IPS-NIHi7 (cell line): ENCODE measurements around the gene TIMM10B.

ENCODE experiments used
- DNase-seq: peaks from one replicate; pipeline ENCODE4 v3.0.0; 2012; ENCODE audit warnings: mixed read lengths; ENCODE audit errors: extremely low spot score

The TIMM10B gene, protein sequence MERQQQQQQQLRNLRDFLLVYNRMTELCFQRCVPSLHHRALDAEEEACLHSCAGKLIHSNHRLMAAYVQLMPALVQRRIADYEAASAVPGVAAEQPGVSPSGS

DNA sequence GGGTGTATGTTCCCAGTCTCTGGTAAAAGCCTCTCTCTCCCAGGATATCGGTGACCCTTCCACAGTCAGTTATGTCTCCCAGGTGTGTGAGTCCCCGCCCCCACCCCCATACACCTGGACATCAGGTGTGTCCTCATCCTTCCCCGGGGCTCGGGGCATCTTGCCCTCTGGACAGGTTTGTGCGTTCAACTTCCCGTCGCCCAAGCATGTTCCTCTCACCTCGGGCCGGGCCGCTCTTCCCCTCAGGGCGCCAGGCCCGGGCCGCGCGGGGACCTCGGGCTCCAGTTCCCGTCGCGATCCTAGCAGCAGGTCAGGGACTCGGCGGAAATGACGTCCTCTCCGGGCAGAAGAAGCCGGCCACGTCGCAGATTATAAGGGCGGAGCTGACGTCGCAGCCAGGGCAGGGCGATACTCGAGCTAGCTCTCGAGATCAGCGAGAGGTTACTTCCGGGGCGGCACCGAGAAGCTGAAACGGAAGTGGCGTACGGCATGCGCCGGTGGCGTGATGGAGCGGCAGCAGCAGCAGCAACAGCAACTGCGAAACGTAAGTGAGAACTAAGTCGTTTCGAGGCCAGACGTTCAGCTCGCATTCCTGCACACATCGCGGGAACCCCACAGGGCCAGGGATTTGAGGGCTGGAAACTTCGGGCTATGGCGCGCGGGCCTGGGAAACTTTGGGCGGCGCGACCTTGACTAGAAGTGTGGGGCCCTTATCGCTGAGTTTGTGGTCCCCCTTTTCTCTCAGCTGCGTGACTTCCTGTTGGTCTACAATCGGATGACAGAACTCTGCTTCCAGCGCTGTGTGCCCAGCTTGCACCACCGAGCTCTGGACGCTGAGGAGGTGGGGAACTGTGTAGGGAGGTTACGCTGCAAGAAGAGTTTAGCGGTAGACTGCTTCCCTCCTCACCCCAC, at the start of gene TIMM10B, which contains the start of gene ARFIP2:
TIMM10B (plus strand) TSS at position 490 of the 912 bp plus-strand sequence; CDS start at position 506, 16 bp downstream.
ARFIP2 (minus strand) TSS at position 320 of the 912 bp plus-strand sequence. CDS start 910 bp downstream, outside the sequence.
- DNase-seq, result peak; percentile 99

DNA sequence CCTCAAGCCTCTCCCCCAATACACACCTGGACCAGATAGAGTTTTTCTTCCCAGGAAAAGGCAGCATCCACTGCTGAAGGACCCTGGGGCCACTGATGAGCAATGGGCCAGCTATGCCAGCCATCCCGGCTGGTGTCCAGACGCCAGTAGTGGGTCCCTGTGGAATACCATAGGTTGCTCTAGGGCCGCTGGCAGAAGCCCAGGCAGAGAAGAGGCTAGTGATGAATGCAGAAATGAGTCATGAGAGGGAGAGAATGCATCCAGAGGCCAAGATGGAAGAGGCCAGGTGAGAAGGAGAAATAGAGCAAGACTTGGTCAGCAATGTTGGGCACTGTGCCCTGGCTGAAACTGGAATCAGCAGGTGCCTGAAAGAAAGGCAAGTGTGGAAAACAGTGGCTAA, 49.4 kb upstream of the TIMM10B start:
- no peak for DNase-seq

DNA sequence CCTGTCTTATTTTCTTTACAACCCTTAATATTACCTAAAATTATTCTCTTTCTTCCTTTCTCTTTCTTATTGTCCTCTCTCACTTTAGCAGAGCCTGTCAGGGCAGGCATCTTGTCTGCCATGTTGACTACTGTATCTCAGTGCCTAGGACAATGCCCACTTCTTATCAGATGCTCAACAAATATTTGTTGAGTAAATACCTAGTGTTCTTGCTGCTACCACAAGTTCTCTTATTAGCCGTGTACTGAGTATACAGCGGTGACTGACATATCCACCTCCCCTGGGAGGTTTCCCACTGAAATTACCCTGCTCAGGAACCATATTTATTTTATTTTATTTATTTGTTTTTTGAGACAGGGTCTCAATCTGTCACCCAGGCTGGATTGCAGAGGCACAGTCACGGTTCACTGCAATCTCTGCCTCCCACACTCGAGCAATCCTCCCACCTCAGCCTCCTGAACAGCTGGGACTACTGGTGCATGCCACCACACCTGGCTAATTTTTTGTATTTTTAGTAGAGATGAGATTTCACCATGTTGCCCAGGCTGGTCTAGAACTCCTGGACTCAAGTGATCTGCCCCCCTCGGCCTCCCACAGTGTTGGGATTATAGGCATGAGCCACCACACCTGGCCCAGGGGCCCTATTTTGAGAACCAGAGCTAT, 47.2 kb upstream of the TIMM10B start:
- no peak for DNase-seq

DNA sequence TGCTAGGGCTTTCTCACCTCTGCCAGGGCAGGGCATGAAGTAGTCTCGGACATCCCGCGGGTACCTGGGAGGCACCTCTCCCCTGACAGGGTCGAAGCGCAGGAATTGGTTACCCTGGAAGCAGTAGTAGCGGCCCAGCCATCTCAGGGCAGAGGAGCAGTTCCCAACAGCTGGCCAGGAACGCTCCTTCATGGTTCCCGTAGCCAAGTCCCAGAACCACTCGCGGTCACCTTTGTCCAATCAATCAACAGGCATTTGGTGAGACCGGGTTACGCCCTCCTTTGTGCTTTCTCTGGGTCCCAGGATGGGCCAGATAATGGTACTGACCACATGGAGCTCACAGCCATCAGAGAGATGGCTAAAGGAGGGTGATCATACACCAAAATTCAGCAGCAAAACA, 43.9 kb upstream of the TIMM10B start:
- no peak for DNase-seq

DNA sequence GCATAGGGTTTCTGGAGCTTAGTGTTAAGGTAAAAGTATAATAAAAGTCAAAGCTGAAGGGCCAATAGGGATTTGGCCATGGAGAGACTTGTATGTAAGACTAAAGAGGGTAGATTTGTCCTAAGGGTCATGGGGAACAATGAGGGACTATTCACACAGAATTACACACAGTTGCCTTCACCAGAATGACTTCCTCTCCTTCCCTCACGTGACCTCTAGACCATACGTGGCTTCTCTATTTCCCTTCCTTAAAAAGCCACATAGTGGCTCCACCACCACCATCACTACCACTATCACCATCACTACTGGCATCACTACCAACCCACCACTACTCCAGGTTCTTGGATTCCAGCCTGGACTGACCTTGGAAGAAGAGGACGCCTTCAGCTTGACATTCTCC, 43.3 kb upstream of the TIMM10B start:
- DNase-seq, result no peak

DNA sequence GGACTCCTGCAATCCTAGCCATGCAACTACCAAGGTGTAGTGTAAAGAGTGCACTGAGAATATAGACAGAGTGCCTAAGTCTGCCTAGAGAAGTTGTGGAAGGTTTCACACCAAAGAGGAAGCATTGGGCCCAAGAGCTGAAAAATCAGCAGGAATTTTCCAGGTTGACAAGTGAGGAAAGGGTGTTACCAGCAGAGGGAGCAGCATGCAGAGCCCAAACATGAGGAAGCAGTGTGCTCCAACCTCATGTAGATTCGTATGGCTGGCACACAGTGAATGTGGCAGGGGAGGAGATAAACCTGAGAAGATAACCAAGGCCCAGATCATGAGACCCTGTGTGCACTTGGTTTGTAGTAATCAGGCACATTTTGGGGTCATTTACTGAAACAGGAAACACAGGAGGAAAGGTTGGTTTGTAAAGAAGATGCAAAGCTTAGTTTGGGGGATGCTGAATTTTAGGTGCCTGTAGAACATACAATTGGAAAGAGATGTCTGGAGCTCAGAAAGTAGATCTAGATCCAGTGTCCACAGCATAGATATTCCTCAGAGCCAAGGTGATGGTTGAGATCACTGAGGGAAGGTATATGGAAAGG, 42.2 kb upstream of the TIMM10B start:
- peak; percentile 84 for DNase-seq

DNA sequence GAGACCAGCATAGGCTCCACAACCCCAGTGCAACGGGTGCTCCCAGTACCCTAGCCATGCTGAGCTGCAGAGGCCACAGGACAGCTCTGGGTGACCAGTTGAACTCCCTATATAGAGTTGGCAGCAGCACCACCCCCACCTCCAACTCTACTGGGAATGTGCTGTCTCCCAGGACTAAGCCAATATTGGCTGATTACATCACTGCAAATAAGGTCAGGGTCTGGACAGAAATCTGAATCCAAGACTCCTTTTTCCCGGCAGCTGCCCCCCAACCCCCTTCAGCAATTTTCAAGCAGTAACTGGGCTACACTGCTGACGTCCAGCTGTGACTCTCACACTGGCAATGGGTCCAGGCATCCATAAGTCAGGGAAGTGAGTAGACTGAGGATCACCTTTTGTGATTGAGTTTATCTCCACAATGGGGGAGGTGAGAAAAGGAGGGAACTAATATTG, 40.4 kb upstream of the TIMM10B start, which contains the start of gene HPX:
HPX (minus strand) TSS at position 82 of the 453 bp plus-strand sequence; CDS start at position 58, 24 bp downstream.
- DNase-seq, result no peak

DNA sequence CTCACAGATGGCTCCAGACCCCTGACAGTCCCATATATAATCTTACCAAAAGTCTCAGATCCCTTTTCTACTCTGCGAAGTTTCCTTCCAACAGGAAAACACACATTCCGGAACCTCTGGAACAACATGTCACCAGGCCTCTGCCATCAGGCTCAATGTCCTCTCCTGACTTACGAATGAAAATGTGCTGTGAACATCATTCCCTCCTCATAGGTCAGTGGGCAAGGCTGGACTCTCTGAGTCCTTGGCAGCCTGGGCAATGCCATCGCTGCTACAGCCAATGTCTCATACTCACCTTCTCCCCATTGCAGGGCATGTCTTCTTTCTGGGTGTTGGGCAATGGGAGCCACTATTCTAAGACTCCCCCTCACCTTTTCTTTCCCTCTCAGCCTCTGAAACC, 38.9 kb upstream of the TIMM10B start:
- DNase-seq, result no peak

DNA sequence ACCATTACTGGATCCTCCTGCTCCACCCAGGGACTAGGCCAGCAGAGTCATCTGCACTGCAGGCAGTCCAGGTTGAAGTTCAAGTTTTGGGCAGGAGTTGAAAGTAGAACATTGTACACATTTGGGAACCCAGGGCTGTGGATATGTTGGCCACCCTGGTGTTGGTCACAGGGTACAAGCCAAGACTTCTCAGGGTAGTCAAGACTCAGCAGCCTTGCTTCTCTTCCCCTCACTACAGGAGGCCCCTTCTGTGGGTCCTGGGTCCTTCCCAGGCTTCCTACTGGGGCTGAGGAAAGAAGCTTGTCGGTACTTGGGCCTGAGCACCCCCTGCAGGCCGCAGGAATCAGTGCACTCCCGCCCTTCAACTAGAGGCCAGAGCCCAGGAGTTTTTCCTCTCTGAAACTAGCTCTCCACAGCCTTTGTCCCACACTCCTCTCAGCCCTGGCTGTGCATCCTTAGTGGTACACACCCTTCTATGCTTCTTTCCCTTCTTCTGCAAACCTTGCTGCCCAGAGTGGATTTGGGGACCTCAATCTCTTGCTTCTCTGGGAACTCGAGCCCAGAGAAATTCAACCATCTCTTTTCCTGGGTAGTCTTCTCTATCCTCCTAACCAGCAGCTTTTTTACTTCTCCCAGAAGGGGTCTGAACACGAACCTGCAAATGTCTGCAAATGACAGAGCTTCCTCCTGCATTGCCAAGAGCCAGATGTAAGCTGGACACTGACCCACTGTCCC, 37.9 kb upstream of the TIMM10B start:
- DNase-seq, result peak; percentile 90

DNA sequence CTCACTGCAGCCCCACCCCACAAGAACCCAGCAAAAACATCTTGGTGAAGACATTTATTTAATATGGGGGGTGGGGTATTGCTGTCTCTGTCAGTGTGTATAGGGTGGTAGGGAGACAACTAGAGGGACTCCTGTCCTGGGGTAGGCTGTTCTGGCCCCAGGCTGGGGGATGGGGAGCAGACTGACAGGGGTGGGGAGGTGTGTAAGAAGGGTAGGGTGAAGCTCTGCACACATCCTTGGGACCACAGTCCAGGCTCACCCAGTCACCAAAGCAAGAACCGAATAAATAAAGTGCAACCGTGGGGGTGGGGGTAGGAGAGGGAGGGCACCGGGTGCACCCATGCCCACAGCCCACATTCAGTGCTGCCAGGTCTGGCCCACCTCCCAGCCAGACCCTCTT, 32.7 kb upstream of the TIMM10B start:
- DNase-seq, result no peak

DNA sequence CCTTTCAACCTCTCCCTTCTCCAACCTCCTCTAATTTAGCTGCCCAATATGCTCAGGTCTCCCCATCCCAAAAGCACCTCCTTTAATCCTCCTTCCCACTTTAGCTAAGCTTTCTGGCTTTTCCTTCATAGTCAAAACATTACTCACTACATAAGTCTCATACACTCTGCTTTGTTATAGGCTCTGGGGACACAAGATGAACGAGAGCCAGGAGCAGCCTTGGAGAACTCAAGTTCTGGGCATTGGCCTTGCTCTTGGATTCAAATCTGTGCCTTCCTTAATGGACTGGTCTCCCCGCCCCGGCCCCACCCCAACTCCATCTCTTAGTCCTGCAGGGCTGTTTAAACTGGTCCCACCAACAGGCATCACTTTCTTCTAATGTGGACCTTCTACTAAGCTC, 29.1 kb upstream of the TIMM10B start:
- no peak for DNase-seq

DNA sequence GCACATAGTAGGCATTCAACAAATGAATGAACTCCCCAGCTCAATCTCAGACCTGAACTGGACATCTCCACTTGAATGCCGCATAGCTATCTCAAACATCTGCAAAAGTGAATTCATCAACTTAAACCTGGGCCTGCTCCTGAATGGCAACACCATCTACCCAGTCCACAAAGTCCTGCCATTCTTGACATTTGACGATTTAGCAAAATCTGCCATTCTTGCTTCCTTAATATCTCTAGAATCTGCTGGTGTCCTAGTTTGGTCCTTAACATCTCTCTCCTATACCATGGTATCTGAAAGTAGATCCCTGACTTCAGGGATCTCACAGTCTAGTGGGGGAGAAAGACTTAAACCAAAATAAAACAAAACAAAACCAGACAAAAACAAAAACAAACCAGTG, 28.1 kb upstream of the TIMM10B start:
- no peak for DNase-seq

DNA sequence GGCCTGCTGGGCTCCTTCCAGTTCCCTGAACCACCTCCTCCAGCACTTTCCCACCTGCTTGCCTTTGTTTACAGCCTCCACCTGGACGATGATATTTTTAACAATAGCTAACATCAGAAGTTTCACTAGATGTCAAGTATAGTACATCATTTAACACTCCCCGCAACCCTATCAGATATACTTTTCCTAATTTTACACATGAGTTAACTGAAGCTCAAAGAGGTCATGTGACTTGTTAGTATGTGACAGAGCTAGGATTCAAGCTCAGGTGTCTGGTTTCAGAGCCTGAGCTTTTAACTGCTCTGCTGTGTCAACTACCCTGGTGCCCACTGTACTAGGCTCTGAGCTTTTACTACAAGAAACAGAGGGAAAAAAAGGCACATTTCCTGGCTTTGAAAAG, 26.2 kb upstream of the TIMM10B start:
- no peak for DNase-seq

DNA sequence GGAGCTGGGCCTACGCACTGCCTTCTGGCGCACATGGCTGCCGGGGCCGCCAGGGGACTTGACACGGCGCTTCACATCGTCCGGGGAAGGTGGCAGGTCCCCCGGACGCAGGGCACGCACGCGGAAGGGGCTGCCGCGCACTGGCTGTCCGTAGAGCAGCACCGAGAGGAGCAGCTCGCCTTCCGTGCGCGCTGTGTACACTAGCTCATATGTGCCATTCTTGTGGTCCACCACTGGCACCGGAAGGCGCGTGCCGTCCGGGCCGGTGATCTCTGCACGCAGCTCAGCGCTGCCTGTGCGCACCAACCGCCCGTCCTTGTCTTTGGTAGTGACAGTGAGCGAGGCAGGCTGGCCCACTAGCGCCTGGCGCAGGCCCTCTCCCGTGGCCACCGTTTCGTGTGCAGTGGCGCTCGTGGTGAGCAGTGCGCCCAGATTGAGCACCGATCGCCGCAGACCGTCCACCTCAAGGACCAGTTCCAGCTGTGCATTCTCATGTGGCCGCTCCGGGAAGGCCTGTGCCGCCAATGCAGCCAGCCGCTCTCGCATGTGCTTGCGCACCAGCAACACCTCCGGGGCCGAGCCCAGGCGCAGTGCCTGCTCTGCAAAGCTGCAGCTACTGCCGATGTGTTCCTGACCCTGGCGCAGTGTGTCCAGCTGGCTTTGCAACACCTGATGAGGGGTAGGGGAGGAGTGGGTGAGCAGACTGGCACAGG, 24.8 kb upstream of the TIMM10B start:
- DNase-seq, result no peak

DNA sequence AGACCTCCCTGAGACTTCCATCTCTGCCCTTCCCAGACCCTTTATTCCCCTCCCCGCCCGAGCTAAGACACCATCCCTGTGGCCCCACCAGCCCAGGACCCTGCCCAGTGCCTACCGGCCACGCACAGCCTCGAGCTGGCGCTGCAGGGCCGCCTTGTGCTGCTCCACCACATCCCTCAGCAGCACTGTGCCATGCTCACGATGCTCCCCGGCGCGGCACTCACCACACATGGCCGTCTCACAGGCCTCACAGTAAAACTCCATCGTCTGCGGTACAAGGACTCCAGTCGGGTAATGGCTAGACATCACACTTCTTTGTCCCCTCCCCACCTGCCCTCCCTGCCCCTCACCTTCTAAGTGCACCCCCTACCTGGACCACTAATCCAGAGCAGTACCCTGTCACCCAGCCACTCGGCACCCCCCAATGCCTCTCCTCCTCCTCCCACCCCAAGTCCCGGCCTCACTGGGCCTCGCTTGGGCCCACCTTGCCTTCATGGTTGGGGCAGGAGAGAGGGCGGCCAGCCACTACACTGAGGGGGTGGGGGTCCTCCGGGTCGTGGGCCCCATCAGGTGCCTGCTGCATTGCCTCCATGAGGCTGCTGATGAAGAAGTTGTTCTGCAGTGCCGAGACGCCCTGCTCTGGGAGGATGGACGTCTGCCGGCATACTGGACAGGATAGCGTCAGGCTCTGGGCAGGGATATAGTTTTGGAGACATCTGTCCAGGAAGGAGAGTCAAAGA, 23.6 kb upstream of the TIMM10B start:
- no peak for DNase-seq

DNA sequence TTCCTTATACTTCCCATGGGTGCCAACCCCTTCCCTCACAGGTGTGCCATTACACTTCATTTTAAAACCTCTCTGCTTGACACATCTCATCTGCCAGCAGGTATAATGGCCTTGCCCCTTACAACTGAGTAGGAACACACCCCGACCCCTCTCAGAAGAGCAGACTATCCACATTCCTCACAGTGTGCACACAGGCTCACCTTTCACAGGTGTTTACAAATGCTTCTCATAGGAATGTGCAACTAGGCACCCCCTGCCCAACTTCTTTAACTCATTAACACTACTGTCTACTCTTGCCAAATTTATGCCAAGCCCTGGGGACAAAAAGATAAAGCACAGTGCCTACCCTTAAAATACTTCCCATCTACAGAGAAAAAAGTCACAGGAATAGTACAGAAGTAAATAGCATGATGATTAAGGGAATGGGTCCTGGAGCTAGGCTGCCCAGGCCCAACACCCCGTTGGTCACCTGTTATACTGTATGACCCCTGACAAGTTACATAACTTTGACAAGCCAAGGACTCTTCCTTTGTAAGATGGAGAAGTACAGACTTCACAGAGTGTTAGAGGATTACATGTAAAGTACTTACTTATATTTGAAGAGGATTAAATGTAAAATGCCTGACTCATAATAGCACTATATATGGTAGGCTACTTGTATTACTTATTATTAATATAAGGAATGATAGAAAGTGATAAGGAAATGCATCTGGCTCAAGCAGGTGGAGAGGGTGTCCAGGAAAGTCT, 22.8 kb upstream of the TIMM10B start:
- DNase-seq, result no peak

DNA sequence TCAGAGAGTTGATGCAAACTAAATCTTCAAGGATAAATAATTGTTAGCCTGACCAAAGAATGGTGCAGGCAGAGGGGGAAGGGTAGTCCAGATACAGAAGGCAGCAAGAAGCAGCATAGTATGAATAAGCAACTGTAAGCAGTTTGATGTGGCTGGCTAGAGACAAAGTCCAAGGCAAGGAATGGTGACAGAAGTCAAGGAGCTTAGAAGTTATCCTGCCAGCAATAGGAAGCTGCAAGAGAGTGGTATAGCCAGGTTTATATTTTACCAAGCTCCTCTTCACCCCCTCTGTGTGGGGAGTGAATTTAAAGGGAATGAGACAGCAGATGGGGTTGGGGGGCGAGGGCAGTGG, 22.2 kb upstream of the TIMM10B start:
- DNase-seq, result no peak

DNA sequence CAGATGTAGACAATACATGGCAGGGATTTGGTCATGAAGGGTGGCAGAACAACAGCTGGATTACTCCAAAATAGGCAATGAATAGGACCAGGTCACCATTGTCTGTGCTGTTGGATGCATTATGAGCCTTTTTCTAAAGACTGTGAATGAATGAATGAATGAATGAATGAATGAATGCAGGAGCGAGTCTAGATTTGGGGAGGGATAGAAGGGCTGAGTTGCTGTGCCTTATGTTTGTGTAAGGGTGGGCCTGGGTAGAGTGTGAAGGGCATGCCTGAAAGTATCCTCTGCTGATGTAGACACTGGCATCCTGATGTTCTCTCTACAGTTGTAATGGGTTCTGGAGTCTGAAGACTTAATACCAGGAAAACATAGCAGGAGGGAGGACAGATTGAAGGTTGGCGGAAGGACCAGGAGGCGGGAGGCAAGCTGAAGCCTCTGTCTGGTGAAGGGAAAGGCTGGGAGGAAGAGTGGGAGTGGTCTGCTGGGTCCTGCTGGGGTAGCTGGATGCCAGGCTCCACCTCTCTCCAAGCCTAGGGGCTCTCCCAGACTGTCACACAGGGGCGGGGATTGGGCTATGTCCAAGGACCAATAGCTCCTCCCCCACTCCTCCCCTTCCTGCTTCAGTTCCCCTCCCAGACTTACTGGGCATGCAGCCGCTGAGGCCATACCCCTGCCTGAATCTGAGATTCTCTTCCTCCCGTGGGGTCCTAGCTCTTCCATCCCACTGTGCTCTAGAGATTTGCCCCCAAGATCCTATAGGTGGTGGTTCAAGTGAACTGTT, 12.4 kb upstream of the TIMM10B start:
- DNase-seq, result peak; percentile 100

DNA sequence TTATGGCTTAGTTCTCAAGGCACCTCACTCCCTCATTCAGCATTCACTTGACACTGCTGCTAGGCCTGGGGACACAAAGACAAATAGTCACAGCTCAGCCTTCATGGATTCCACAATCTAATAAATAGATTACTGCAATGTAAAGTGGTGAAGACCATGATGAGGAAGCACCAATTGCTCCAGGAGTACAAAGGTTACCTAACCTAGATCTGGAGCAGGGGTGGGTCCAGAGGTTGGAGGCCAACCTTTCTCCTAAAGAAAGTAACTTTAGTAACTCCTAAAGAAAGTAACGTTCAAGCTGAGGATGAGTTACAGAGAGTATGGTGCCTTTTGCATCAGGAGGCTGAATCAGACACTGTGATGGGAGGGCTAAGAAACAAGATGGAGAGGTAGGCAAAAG, 11.7 kb upstream of the TIMM10B start:
- DNase-seq, result no peak
